Measurements from ENCODE around the gene ESYT3. TPM values are rescaled to one million over a fixed set of nuclear protein-coding genes. Genes with fewer than 3 reads are reported as not detected.
"Not testable (repeated sequence)": the region's sequence is repeated elsewhere in the genome, so short reads cannot be mapped to it uniquely, and the experiment has no call there.

The ESYT3 gene
- total RNA-seq, 1 donor from 2014 or later: not detected

GRCh38 chr3:138509586-138509985 lies 75.2 kb downstream of the ESYT3 start:
- H3K9me3 Mint-ChIP-seq (ENCODE audit: unreplicated experiment): no peaks in the 10 kb centered on the region
- no peaks in the 10 kb centered on the region for H3K27me3 Mint-ChIP-seq (ENCODE audit: unreplicated experiment)
- H3K4me3 Mint-ChIP-seq (ENCODE audit: unreplicated experiment): no peak overlapping the region
- DNase-seq (ENCODE audit: low spot score): no peak
- no peaks in the 10 kb centered on the region for H3K36me3 Mint-ChIP-seq (ENCODE audit: low read depth, unreplicated experiment)
- no peak overlapping the region for H3K27ac Mint-ChIP-seq (ENCODE audit: unreplicated experiment)
- H3K4me1 Mint-ChIP-seq (ENCODE audit: unreplicated experiment): peaks cover 4% of the 10 kb centered on the region
- TF ChIP-seq CTCF (IDR thresholded peaks at IDR 0.05; ENCODE audit: unreplicated experiment): no peak

- Mint-ChIP-seq H3K27ac (ENCODE audit: unreplicated experiment) (no peak overlapping the region), H3K4me3 (ENCODE audit: unreplicated experiment) (no peak overlapping the region), H3K9me3 (ENCODE audit: unreplicated experiment) (no peaks in the 10 kb centered on the region), H3K4me1 (ENCODE audit: unreplicated experiment) (peaks cover 4% of the 10 kb centered on the region), H3K36me3 (ENCODE audit: low read depth, unreplicated experiment) (peaks cover 8% of the 10 kb centered on the region), H3K27me3 (ENCODE audit: unreplicated experiment) (no peaks in the 10 kb centered on the region)
- DNase-seq (ENCODE audit: low spot score): no peak
- no peak for TF ChIP-seq CTCF (IDR thresholded peaks at IDR 0.05; ENCODE audit: unreplicated experiment)
Measured at GRCh38 chr3:138511945-138512344, 77.5 kb downstream of the ESYT3 start.

- no peaks in the 10 kb centered on the region for H3K27me3 Mint-ChIP-seq (ENCODE audit: unreplicated experiment)
- H3K27ac Mint-ChIP-seq (ENCODE audit: unreplicated experiment): no peak overlapping the region
- H3K36me3 Mint-ChIP-seq (ENCODE audit: low read depth, unreplicated experiment): peaks cover 14% of the 10 kb centered on the region
- H3K4me3 Mint-ChIP-seq (ENCODE audit: unreplicated experiment): no peak overlapping the region
- no peak for TF ChIP-seq CTCF (IDR thresholded peaks at IDR 0.05; ENCODE audit: unreplicated experiment)
- H3K4me1 Mint-ChIP-seq (ENCODE audit: unreplicated experiment): peaks cover 4% of the 10 kb centered on the region
- no peak for DNase-seq (ENCODE audit: low spot score)
- no peaks in the 10 kb centered on the region for H3K9me3 Mint-ChIP-seq (ENCODE audit: unreplicated experiment)
Measured at GRCh38 chr3:138513090-138513843, 78.9 kb downstream of the ESYT3 start.

- not testable (repeated sequence) for H3K4me3 Mint-ChIP-seq (ENCODE audit: unreplicated experiment); H3K4me1 Mint-ChIP-seq (ENCODE audit: unreplicated experiment); H3K9me3 Mint-ChIP-seq (ENCODE audit: unreplicated experiment); H3K27me3 Mint-ChIP-seq (ENCODE audit: unreplicated experiment); H3K27ac Mint-ChIP-seq (ENCODE audit: unreplicated experiment); DNase-seq (ENCODE audit: low spot score)
- peaks cover 29% of the 10 kb centered on the region for H3K36me3 Mint-ChIP-seq (ENCODE audit: low read depth, unreplicated experiment)
Measured at GRCh38 chr3:138521445-138521844, 87.0 kb downstream of the ESYT3 start.

Other genes starting within 250 kb of the ESYT3 start
- 39.6 TPM for gene ARMC8, start 247.3 kb upstream of the ESYT3 start, total RNA-seq (ENCODE audit: unreplicated experiment)
- gene NME9, start 104.8 kb upstream of the ESYT3 start, total RNA-seq (ENCODE audit: unreplicated experiment): not detected
- gene MRAS, start 86.0 kb upstream of the ESYT3 start, total RNA-seq (ENCODE audit: unreplicated experiment): 5.9 TPM
- 12.3 TPM for gene CEP70, start 159.6 kb downstream of the ESYT3 start, total RNA-seq (ENCODE audit: unreplicated experiment)
- 5.5 TPM for gene FAIM, start 174.2 kb downstream of the ESYT3 start, total RNA-seq (ENCODE audit: unreplicated experiment)

Measured in endothelial cell (in vitro differentiated cells).